ENCODE results near the gene DOCK1.

The DOCK1 gene

GRCh38 chr10:127429601-127430312 is 524.5 kb downstream of the DOCK1 start:
- no peak for TF ChIP-seq GATA2 (IDR thresholded peaks at IDR 0.05; ENCODE audit: low read depth, low read length)
- no peak for TF ChIP-seq GATA3 (IDR thresholded peaks at IDR 0.05; ENCODE audit: low read depth, low read length)

DNA sequence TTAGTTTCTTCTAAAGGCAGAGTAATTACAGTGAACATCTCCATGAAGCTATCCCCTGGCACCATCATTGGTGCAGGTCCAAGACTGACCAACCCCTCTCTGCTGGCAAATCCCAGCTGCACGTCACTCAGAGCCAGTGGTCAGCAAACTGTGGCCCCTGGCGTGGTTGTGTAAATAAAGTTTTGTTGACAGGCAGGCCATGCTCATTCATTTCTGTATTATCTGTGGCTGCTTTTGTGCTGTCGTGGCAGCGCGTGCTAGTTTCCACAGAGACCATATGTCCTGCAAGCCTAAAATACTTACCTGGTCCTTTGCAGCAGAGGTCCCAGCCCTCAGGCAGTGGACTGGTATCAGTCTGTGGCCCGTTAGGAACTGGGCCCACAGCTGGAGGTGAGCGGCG is 526.3 kb downstream of the DOCK1 start:
- TF ChIP-seq GATA2 (IDR thresholded peaks at IDR 0.05; ENCODE audit: low read depth, low read length) (no peak), GATA3 (IDR thresholded peaks at IDR 0.05; ENCODE audit: low read depth, low read length) (no peak)

DNA sequence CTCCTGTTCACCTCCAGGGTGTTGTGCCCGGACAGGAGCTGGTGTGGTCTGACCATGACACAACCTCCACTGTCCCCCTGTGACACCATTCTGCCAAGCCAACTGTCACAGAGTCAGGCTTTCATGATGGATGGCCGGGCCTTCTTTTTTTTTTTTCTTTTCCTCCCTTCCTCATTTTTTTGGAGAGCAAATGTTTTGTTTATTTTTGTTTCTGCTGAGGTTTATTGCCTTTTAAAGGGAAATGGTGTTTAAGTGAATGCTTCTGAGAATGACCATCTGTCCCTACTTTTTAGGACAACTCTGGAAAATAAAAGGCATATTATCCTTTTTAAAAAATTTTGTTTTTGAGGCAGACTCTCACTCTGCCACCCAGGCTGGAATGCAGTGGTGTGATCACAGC is 528.8 kb downstream of the DOCK1 start:
- TF ChIP-seq GATA2 (IDR thresholded peaks at IDR 0.05; ENCODE audit: low read depth, low read length) (no peak), GATA3 (IDR thresholded peaks at IDR 0.05; ENCODE audit: low read depth, low read length) (no peak)

DNA sequence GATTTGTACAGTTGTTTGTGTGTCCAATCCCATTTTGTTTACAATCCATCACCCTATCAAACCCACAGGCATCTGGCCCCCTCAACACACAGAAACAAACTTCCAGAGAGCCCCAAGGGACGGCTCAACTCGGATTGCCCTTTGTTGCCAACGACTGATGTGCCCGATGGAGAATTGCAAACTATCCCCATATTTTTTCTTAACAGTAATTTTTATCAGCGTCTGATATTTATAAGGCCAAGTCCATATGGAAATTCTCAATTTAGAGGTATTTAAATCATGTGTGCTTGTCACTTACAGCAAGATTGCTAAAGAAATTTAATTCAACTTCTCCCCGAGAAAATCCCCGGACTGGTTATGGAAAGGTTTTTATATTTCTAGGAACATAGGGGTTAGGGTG is 530.0 kb downstream of the DOCK1 start:
- no peak for TF ChIP-seq GATA2 (IDR thresholded peaks at IDR 0.05; ENCODE audit: low read depth, low read length)
- TF ChIP-seq GATA3 (IDR thresholded peaks at IDR 0.05; ENCODE audit: low read depth, low read length): no peak

DNA sequence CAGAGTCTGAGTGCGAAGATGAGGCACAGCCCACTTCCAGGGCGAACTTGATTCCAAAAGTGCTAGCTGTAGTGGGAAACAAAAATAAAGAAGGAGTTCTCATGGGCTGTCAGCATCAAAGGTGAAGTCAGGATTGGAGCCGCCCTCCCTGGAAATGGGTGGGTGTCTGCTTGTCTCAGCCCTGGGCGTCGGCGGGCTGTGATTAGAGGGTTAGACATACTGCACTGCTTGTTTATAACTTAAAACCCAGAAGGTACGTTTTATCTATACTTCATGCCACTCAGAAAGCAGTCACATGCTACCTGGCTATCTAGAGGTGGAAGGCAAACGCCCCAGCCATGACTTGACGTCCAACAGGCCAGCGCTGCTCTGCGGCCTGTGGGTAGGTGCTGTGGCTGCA is 535.1 kb downstream of the DOCK1 start:
- TF ChIP-seq GATA2 (IDR thresholded peaks at IDR 0.05; ENCODE audit: low read depth, low read length) (no peak), GATA3 (IDR thresholded peaks at IDR 0.05; ENCODE audit: low read depth, low read length) (no peak)

DNA sequence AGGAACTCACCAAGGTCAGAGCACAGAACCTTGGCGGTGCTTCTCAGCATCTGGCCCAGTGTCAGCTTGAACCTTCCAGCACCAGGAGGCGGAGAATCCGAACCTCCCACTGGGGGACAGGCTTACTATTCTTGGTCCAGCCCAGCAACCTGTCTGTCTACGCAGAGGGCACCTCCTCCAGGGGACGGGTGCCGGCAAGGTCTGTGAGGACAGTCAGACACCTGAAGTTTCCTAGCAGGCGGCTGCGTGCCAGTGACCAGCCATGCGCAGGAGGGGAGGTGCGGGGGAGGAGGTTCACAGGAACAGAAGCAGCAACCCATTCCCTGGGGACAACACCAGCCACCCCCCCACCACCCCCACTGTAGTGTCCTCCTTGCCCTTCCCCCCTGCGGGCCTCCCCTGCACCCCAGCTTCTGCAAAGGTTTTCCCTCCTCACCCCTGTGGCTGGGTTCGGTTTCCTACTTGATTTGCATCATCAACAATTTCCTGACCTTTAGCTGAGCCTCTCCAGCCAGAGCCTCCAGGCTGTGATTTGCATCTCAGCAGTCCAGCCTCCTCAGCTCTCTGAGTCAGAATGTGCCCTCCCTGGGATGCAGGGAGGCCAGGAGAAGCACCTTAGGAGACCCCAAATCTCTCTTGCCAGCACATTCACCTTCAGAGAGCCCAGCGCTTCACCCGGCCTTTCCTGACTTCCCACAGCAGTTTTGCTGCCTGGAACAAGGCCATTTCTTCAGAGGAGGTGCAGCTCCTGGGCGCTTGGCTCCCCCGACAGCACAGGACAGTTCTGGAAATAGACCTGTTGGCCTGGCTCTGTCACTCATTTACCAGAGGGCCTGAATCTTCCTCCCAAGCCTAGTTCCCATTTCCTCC is 536.4 kb downstream of the DOCK1 start:
- TF ChIP-seq GATA2 (IDR thresholded peaks at IDR 0.05; ENCODE audit: low read depth, low read length) (no peak), GATA3 (IDR thresholded peaks at IDR 0.05; ENCODE audit: low read depth, low read length) (no peak)

GRCh38 chr10:127442220-127442525 is 536.9 kb downstream of the DOCK1 start:
- no peak for TF ChIP-seq GATA2 (IDR thresholded peaks at IDR 0.05; ENCODE audit: low read depth, low read length)

- no peak for TF ChIP-seq GATA2 (IDR thresholded peaks at IDR 0.05; ENCODE audit: low read depth, low read length)
- TF ChIP-seq GATA3 (IDR thresholded peaks at IDR 0.05; ENCODE audit: low read depth, low read length): no peak
Measured at GRCh38 chr10:127444155-127444554, 538.9 kb downstream of the DOCK1 start.

- TF ChIP-seq GATA3 (IDR thresholded peaks at IDR 0.05; ENCODE audit: low read depth, low read length) (no peak), GATA2 (IDR thresholded peaks at IDR 0.05; ENCODE audit: low read depth, low read length) (no peak)
Measured at GRCh38 chr10:127447197-127447596, 542.0 kb downstream of the DOCK1 start.

DNA sequence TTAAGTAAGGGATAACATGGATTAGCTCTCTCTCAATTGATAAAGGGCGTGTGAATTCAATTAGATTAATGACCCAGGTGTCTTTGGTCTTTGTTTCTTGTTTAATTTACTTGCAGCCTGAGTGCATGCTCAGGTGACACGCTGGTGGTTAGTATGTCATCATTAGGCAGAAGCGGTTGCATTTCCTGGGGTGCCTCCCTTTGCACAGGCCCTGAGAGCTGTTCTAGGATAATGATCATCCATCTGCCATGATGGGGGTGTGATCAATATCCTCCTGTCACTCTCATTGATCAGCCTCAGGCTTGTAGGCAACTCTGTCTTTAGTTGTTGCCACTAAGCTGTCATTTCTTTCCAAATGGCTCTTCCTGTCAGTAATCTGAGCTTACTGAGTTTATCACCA is 544.3 kb downstream of the DOCK1 start:
- TF ChIP-seq GATA2 (IDR thresholded peaks at IDR 0.05; ENCODE audit: low read depth, low read length) (no peak), GATA3 (IDR thresholded peaks at IDR 0.05; ENCODE audit: low read depth, low read length) (no peak)

- TF ChIP-seq GATA2 (IDR thresholded peaks at IDR 0.05; ENCODE audit: low read depth, low read length): no peak
- TF ChIP-seq GATA3 (IDR thresholded peaks at IDR 0.05; ENCODE audit: low read depth, low read length): no peak
Measured at GRCh38 chr10:127450644-127451043, 545.4 kb downstream of the DOCK1 start.

GRCh38 chr10:127451628-127452027 is 546.4 kb downstream of the DOCK1 start:
- TF ChIP-seq GATA2 (IDR thresholded peaks at IDR 0.05; ENCODE audit: low read depth, low read length) (no peak), GATA3 (IDR thresholded peaks at IDR 0.05; ENCODE audit: low read depth, low read length) (no peak)

- no peak for TF ChIP-seq GATA2 (IDR thresholded peaks at IDR 0.05; ENCODE audit: low read depth, low read length)
- no peak for TF ChIP-seq GATA3 (IDR thresholded peaks at IDR 0.05; ENCODE audit: low read depth, low read length)
Measured at GRCh38 chr10:127452568-127452967, 547.3 kb downstream of the DOCK1 start.

DNA sequence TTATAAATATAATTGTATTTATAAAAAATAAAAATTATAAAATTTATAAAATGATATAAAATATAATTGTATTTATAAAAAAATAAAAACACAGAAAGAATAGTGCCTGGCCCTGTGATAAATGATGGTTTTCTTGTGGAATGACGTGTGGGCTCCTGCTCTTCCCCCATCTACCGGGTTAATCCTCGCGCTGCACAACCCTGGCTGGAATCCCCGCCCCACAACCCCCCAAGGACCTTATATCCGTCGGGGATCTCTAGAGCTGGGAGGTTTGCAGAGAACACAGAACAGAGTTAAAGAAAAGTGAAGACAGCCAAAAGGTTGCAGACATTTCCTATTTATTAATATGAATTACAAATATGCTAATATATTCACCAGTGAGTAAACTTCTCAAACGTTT is 548.5 kb downstream of the DOCK1 start:
- TF ChIP-seq GATA3 (IDR thresholded peaks at IDR 0.05; ENCODE audit: low read depth, low read length): no peak
- no peak for TF ChIP-seq GATA2 (IDR thresholded peaks at IDR 0.05; ENCODE audit: low read depth, low read length)

DNA sequence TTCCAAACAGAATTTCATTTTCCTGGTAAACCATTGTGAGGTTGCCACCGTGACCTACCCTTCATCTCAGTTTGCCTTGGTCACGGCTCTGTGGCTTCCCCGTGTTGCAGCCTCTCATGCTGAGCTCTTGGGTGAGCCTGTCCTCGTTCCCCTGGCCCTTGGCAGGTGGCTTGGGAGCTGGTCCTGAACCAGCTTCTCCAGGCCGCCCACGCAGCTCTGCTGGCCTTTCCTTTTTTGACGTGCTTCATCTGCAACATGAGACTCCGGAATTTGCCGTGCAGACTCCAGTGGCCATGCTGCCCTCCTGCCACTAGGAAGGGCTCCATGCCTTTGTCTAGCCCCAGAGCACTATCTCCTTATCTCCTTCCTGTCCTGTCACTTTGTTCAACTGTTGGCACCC is 550.9 kb downstream of the DOCK1 start:
- TF ChIP-seq GATA3 (IDR thresholded peaks at IDR 0.05; ENCODE audit: low read depth, low read length) (no peak), GATA2 (IDR thresholded peaks at IDR 0.05; ENCODE audit: low read depth, low read length) (no peak)
